OCI-LY1 (cell line): Measurements from ENCODE around the gene BIN1.

ENCODE experiments used
- H2AFZ ChIP-seq: fragments of 200-600 bp; sonication (generic), shearing (Covaris generic); 2 replicates; pipeline ENCODE4 v1.6.0; 2014; ENCODE audit warnings: antibody characterized with exemption, mild to moderate bottlenecking, low read length
- H3F3A ChIP-seq: fragments of 200-600 bp; sonication (generic), shearing (Covaris generic); 2 replicates; pipeline ENCODE4 v1.6.0; 2014; ENCODE audit warnings: mild to moderate bottlenecking, antibody characterized with exemption, low read length, moderate library complexity; ENCODE audit not compliant: insufficient read depth
- H3K27ac ChIP-seq: fragments of 200-600 bp; sonication (generic); 2 replicates; pipeline ENCODE4 v1.5.1; 2014; ENCODE audit warnings: low read length, mixed run types, mild to moderate bottlenecking, low read depth; ENCODE audit not compliant: poor library complexity, severe bottlenecking
- H3K27me3 ChIP-seq: fragments of 200-600 bp; sonication (generic); 2 replicates; pipeline ENCODE4 v1.6.0; 2014; ENCODE audit warnings: antibody characterized with exemption, mild to moderate bottlenecking, low read length, moderate library complexity; ENCODE audit not compliant: insufficient read depth
- H3K36me3 ChIP-seq: fragments of 200-600 bp; sonication (generic); 2 replicates; pipeline ENCODE4 v1.6.1; 2014; ENCODE audit warnings: mild to moderate bottlenecking, antibody characterized with exemption, low read length, moderate library complexity, mixed read lengths; ENCODE audit not compliant: insufficient read depth
- H3K4me1 ChIP-seq: fragments of 200-600 bp; sonication (generic); 2 replicates; pipeline ENCODE4 v1.5.1; 2014; ENCODE audit warnings: mild to moderate bottlenecking, low read length, moderate library complexity; ENCODE audit not compliant: insufficient read depth, severe bottlenecking
- H3K4me2 ChIP-seq: fragments of 200-600 bp; sonication (generic), shearing (Covaris generic); 2 replicates; pipeline ENCODE4 v1.6.1; 2014; ENCODE audit warnings: low read length
- H3K4me3 ChIP-seq: fragments of 200-600 bp; sonication (generic); 2 replicates; pipeline ENCODE4 v1.5.1; 2014; ENCODE audit warnings: low read length, low read depth, mild to moderate bottlenecking, mixed read lengths; ENCODE audit not compliant: poor library complexity, severe bottlenecking
- H3K79me2 ChIP-seq: fragments of 200-600 bp; shearing (Covaris generic); 2 replicates; pipeline ENCODE4 v1.6.1; 2016; ENCODE audit warnings: mixed run types, low read length, mixed read lengths; ENCODE audit not compliant: insufficient read depth
- H3K9ac ChIP-seq: fragments of 200-600 bp; sonication (generic), shearing (Covaris generic); 2 replicates; pipeline ENCODE4 v1.6.1; 2014; ENCODE audit warnings: mild to moderate bottlenecking, low read length, mixed read lengths
- H3K9me2 ChIP-seq: fragments of 200-600 bp; sonication (generic), shearing (Covaris generic); 2 replicates; pipeline ENCODE4 v1.6.1; 2014; ENCODE audit warnings: low read depth, mild to moderate bottlenecking, low read length, mixed read lengths
- H3K9me3 ChIP-seq: fragments of 200-600 bp; shearing (Covaris generic); 2 replicates; pipeline ENCODE4 v1.6.1; 2014; ENCODE audit warnings: low read length, mixed read lengths
- H4K20me1 ChIP-seq: fragments of 200-600 bp; sonication (generic), shearing (Covaris generic); 2 replicates; pipeline ENCODE4 v1.6.0; 2016; ENCODE audit warnings: mild to moderate bottlenecking, low read length; ENCODE audit not compliant: insufficient read depth
- CTCF ChIP-seq: fragments of 200-600 bp; sonication (generic), shearing (Covaris generic); IDR thresholded peaks from 2 replicates; pipeline ENCODE4 v1.5.1; 2017; ENCODE audit warnings: mild to moderate bottlenecking, antibody characterized with exemption, low read length, moderate library complexity, mixed read lengths
- EZH2 ChIP-seq: fragments of 200-600 bp; sonication (generic), shearing (Covaris generic); IDR thresholded peaks from 2 replicates; pipeline ENCODE4 v1.8.0; 2017; ENCODE audit warnings: borderline replicate concordance, mixed run types, mild to moderate bottlenecking, antibody characterized with exemption, low read length, moderate library complexity, mixed read lengths

The BIN1 gene

GRCh38 chr2:127129937-127130336 is 23.0 kb upstream of the BIN1 start:
- H3K9ac ChIP-seq: no peak overlapping the region
- no peaks in the 10 kb centered on the region for H3K36me3 ChIP-seq
- H2AFZ ChIP-seq: no peak overlapping the region
- H3K4me1 ChIP-seq: no peaks in the 10 kb centered on the region
- no peak overlapping the region for H3K27ac ChIP-seq
- TF ChIP-seq CTCF (no peak), EZH2 (no peak)
- H3K4me2 ChIP-seq: no peak overlapping the region
- H3K9me2 ChIP-seq: no peaks in the 10 kb centered on the region
- H3K27me3 ChIP-seq: no peaks in the 10 kb centered on the region
- no peak overlapping the region for H3K4me3 ChIP-seq
- H3K79me2 ChIP-seq: no peaks in the 10 kb centered on the region
- no peaks in the 10 kb centered on the region for H3K9me3 ChIP-seq
- no peaks in the 10 kb centered on the region for H4K20me1 ChIP-seq
- H3F3A ChIP-seq: no peaks in the 10 kb centered on the region

- H3K27ac ChIP-seq: no peak overlapping the region
- H3K36me3 ChIP-seq: no peaks in the 10 kb centered on the region
- H3K4me1 ChIP-seq: no peaks in the 10 kb centered on the region
- TF ChIP-seq EZH2 (no peak), CTCF (no peak)
- H3K4me2 ChIP-seq: no peak overlapping the region
- H3F3A ChIP-seq: no peaks in the 10 kb centered on the region
- no peaks in the 10 kb centered on the region for H3K9me2 ChIP-seq
- no peaks in the 10 kb centered on the region for H3K79me2 ChIP-seq
- no peaks in the 10 kb centered on the region for H3K27me3 ChIP-seq
- H3K9me3 ChIP-seq: no peaks in the 10 kb centered on the region
- H3K4me3 ChIP-seq: no peak overlapping the region
- no peak overlapping the region for H2AFZ ChIP-seq
- no peak overlapping the region for H3K9ac ChIP-seq
- H4K20me1 ChIP-seq: no peaks in the 10 kb centered on the region
Measured at GRCh38 chr2:127128445-127128904, 21.5 kb upstream of the BIN1 start.

GRCh38 chr2:127125821-127126220 is 18.9 kb upstream of the BIN1 start:
- TF ChIP-seq EZH2: no peak
- H3K36me3 ChIP-seq: no peaks in the 10 kb centered on the region
- H2AFZ ChIP-seq: no peak overlapping the region
- H3K4me2 ChIP-seq: no peak overlapping the region
- no peaks in the 10 kb centered on the region for H3K4me1 ChIP-seq
- no peaks in the 10 kb centered on the region for H4K20me1 ChIP-seq
- H3K9me2 ChIP-seq: no peaks in the 10 kb centered on the region
- H3K27ac ChIP-seq: no peak overlapping the region
- no peaks in the 10 kb centered on the region for H3K9me3 ChIP-seq
- H3K79me2 ChIP-seq: no peaks in the 10 kb centered on the region
- no peaks in the 10 kb centered on the region for H3F3A ChIP-seq
- H3K4me3 ChIP-seq: no peak overlapping the region
- H3K9ac ChIP-seq: no peak overlapping the region
- no peaks in the 10 kb centered on the region for H3K27me3 ChIP-seq

GRCh38 chr2:127124426-127124825 is 17.5 kb upstream of the BIN1 start:
- no peak for TF ChIP-seq CTCF
- no peak for TF ChIP-seq EZH2

More at GRCh38 chr2:127124426-127124825, 17.5 kb upstream of the BIN1 start:
- H2AFZ ChIP-seq: no peak overlapping the region
- no peaks in the 10 kb centered on the region for H3K36me3 ChIP-seq
- H3K27me3 ChIP-seq: no peaks in the 10 kb centered on the region
- no peaks in the 10 kb centered on the region for H3K9me2 ChIP-seq
- H3K4me1 ChIP-seq: no peaks in the 10 kb centered on the region
- no peaks in the 10 kb centered on the region for H4K20me1 ChIP-seq
- no peaks in the 10 kb centered on the region for H3F3A ChIP-seq
- no peak overlapping the region for H3K27ac ChIP-seq
- no peak overlapping the region for H3K4me3 ChIP-seq
- H3K79me2 ChIP-seq: no peaks in the 10 kb centered on the region
- H3K4me2 ChIP-seq: no peak overlapping the region
- no peak overlapping the region for H3K9ac ChIP-seq
- no peaks in the 10 kb centered on the region for H3K9me3 ChIP-seq
